NCI-H460 (cell line): ENCODE results near the gene THADA. TPM values are rescaled to one million over a fixed set of nuclear protein-coding genes. Genes with fewer than 3 reads are reported as not detected.
"Not testable (repeated sequence)": the region's sequence is repeated elsewhere in the genome, so short reads cannot be mapped to it uniquely, and the experiment has no call there.

ENCODE experiments used
- DNase-seq: peaks from one replicate; pipeline ENCODE4 v3.0.0-alpha.2; 2016; ENCODE audit warnings: low read depth; ENCODE audit errors: extremely low read depth
- total RNA-seq: library from RNA; depleted of rRNA; stranded (reverse); fragments of >200 nt; shearing (Covaris generic); gene quantifications from 2 replicates; pipeline ENCODE4 v1.2.3, GENCODE V29; 2014

THADA gene
- total RNA-seq, 1 experiment from 2014 or later: 27.9 TPM

DNA sequence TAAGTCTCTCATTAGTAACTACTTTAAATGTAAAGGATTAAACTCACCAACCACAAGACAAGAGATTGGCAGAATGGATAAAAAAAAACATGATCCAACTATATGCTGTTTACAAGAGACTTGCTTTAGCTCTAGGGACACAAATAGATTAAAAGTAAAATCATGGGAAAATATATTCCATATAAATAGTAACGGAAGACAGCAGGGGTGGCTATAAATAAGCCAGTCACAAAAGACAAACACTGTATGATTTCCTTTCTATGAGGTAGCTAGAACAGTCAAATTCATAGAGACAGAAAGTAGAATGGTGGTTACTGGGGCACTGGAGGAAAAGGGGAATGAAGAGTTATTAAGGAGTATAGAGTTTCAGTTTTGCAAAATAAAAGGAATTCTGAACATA is 145.2 kb downstream of the THADA start:
- DNase-seq: no peak

DNA sequence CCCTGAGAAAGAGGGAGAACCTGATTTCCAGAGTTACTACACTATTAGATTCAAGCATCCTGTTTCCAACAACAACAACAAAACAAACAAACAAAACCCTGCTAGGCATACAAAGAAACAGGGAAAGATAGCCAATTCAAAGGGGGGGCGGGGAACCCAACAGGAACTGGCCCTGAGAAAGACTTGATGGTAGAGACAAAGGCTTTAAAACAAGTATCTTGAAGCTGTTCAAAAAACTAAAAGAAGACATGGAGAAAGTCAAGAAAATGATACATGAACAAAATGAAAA is 147.1 kb downstream of the THADA start:
- no peak for DNase-seq

DNA sequence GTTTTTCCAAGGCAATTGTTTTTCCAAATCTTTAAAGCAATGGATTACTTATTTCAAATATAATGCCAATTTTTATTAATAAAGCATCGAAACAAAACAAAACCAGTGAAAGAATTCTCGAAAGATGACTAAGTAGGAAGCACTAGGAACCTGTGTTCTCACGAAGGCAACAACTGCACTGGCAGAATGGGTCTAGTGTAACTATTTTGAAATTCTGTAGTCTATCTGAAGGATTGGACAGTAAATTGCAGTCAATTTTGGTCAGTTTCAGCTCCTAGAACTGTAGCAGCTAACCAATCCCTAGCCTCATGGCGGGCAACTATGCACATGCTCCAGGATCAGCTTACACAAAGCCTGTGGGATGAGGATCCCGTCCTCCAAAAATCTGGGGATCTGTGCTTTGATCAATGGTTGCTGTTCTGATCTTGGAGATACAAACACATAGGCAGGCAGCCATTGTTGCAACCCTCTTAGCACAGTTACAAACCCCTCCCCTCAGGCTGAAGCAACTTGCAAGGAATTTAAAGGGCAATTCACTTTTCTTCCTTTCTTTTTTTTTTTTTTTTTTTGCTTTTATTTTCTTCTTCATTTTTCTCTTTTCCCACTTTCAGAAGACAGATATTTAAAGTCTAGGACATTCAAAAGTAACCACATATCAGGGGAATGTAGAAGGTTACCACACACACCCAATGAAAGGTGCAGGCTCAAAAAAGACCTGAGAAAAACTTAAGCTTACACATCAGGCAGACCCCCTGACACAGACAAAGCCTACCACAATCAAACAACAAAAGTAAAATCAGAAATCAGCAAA is 147.6 kb downstream of the THADA start:
- no peak for DNase-seq

- DNase-seq: not testable (repeated sequence)
Observed at GRCh38 chr2:43446755-43447154, 149.1 kb downstream of the THADA start.

- DNase-seq: no peak
Observed at GRCh38 chr2:43445781-43446180, 150.1 kb downstream of the THADA start.

GRCh38 chr2:43444989-43445645 is 150.7 kb downstream of the THADA start:
- DNase-seq: no peak

GRCh38 chr2:43443282-43443681 is 152.6 kb downstream of the THADA start:
- no peak for DNase-seq

DNA sequence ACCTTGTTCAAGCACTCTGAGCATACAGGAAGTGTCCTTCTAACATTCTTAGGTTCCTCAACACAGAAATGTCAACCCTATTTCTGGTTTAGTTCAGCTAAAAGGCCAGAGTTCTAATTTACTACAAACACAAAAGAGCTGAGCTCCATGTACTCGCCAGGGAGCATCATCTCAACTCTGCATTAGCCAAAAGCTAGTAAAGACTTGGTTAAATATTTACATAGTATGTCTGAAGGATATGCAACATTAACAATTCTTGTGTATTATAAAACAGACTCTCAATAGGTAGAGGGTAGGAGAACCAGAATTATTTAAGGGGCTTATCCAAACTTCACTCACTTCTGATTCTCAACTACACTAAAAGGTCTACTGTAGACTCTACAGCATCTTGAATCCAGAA is 154.6 kb downstream of the THADA start:
- no peak for DNase-seq

DNA sequence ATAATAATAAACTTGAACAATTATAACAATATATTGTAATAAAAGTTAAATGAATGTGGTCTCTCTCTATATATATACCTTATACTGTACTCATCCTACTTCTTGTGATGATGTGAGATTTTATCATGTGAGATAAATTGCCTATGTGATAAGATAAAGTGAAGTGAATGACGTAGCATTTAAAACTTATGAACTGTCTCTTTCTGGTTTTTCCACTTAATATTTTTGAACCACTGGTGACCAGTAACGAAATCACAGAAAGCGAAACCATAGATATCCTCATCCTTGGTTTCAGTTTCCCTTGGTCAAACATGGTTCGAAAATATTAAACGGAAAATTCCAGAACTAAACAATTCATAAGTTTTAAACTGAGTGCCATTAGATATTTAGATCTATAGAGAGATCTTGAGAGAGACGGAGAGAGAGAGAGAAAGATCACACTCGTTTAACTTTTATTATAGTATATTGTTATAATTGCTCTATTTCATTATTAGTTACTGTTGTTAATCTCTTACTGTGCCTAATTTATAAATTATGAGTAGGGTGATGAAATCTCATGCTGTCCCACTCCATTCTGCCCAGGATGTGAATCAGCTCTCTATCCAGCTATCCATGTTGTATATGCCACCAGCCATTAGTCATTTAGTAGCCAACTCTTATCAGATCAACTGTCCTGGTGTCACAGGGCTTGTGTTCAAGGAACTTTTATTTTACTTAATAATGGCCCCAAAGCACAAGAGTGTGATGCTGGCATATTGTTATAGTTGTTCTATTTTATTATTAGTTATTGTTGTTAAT is 156.8 kb downstream of the THADA start:
- peak; percentile 27 for DNase-seq

- no peak for DNase-seq
Observed at GRCh38 chr2:43438342-43438741, 157.5 kb downstream of the THADA start.

GRCh38 chr2:43437363-43437762 is 158.5 kb downstream of the THADA start:
- DNase-seq: no peak

DNA sequence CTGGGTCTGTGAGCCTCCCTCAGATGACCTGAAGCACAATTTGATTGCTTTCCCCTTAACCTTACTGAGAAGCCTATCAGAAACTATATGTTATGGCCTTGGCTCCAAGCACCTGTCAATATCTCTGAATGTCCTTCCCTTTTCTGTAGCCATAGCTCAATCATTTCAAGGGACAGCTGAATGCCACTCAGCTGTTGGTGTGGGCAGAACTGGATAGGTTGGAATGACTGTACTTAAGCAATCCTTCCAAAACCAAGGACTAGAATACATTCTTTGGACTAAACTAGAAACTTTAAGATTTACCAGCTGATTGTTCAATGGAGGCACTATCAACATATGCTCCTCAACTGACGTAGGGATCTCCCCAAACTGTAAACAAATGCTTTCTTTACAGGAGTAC is 159.4 kb downstream of the THADA start:
- DNase-seq: no peak

- DNase-seq: no peak
Observed at GRCh38 chr2:43435746-43436145, 160.1 kb downstream of the THADA start.

GRCh38 chr2:43430489-43430888 is 165.3 kb downstream of the THADA start:
- DNase-seq: no peak

DNA sequence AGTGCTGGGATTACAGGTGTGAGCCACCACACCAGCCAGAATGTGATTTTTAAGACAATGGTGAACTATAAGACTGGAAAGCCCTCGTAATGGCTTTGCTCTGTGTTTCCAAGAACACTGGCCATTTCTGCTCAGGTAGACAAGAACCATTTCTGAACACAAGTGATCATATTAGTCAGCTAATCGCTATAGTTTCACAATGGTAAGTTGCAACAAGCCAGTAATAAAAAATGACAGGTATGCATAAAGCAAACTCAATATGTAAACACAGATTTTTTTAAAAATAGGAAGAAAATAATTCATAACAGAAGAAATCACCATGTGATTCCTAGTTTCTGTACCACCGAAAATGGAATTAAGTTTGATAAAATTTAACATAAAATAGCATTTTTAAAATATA is 166.5 kb downstream of the THADA start:
- no peak for DNase-seq

DNA sequence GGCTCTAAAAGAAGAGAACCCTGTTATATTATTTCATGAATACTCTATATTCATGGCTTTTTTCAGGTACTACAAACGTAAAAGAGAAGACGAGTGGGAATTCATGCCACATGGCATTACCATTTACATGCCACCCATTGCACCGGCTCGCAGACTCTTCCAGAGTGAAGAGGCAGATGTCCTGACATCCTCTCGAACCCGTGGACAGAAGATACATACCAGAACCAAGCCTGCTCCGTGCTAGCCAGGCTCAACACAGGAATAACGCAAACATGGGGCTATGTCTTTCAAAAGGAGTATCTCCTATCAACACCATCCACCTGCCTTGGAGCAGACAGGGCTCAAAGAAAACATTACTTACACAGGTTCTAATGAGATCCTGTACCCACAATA is 168.8 kb downstream of the THADA start:
- no peak for DNase-seq

DNA sequence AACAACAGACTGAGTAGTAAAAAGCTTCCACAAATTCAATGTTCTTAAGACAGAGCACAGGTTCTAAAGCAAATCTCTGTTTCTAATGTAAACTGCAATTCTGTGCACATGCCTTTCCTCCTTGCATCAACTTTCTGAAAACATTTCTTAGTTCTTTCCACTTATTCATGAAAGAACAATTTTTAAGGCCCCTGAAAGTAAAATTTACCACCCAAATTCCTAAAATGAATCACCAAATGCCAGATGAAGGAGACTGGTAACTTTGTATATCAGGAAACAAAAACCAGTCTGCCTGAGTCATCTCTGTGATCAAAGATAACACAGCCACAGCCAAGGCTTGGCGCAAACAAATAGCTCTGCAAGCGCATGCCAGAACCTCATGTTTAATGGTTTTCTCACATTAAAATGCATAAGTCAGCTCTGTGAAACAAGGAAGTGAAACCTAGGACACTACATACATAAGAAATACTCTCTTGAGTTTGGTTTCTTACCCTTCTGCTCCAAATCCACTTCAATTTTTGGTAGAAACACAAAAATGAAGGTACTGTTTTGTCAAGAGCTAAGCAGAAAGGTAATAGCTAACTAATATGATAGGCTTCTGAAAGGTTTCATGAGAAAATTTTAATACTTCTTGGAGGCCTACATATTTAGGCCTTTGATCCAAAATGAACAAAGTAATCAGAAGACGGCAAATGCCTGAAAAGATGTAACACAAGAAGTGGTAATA is 169.4 kb downstream of the THADA start:
- DNase-seq: peak; percentile 13

GRCh38 chr2:43425659-43426058 is 170.2 kb downstream of the THADA start:
- DNase-seq: no peak

DNA sequence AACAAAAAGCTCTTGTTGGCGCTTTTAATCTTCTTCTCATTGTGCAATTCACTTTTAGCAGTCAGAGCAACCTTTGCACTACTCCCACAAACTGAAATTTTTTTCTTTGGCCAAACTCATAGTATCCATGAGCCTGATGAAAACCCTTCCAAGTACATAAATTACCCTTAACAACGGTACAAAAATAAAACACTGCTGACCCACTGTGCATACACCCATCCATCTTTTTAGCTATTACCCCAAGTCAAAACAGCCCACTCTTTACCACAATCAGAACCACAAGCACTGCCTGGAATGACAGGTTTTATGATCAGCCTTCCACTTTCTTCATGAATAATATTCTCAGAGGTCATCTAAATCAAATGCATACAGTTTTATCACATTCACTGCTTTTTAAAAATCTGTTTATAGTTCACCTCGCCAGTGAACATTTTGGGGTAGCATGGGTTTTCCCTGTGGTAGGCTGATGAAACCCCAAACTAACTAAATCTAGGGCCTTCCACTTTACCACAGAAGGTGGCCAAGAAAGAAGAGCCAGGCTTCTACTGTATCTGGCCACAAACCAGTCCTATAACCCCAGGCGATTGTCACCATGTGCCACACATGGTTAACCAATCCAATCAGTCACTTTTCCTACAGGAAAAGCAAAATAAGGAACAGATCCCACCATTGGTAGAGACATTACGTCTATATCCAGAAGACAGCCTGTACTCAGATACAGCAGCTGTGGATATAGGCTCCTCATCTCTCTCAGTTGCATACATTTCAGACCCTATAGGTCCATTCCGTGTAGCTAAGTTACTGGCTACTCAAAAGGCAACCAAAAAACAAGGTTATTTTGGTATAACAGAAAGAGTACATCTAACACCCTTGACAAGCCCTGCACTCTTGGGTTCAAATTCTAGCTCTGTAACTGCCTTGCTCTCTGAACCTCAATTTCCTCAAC is 171.3 kb downstream of the THADA start:
- DNase-seq: no peak

GRCh38 chr2:43423941-43424261 is 171.9 kb downstream of the THADA start:
- no peak for DNase-seq
